Endometrial microvascular endothelial cells (primary cell): ENCODE results near the gene RNF144B. TPM values are rescaled to one million over a fixed set of nuclear protein-coding genes. Genes with fewer than 3 reads are reported as not detected.

ENCODE experiments used
- in situ Hi-C: cut with HindIII; loops from 2 replicates; pipeline ENCODE4 v1.10.0; 2017; ENCODE audit warnings: low sequenced_read_pairs, low pct_unique_long_range_greater_than_20kb; ENCODE audit errors: inconsistent ontology term
- total RNA-seq: library from RNA; depleted of rRNA; stranded (reverse); fragments of >200 nt; gene quantifications from one replicate; pipeline ENCODE4 v1.2.3, GENCODE V29; 2015; ENCODE audit errors: inconsistent ontology term

RNF144B gene
- total RNA-seq, 1 donor from 2014 or later = 269 TPM

- in situ Hi-C loops = no loop called here
Observed at GRCh38 chr6:18467741-18468502, 80.8 kb downstream of the RNF144B start.

- in situ Hi-C loops = no loop called here
Observed at GRCh38 chr6:18468503-18468843, 81.3 kb downstream of the RNF144B start.

- in situ Hi-C loops = no loop called here
Observed at GRCh38 chr6:18469536-18469935, 82.4 kb downstream of the RNF144B start.

DNA sequence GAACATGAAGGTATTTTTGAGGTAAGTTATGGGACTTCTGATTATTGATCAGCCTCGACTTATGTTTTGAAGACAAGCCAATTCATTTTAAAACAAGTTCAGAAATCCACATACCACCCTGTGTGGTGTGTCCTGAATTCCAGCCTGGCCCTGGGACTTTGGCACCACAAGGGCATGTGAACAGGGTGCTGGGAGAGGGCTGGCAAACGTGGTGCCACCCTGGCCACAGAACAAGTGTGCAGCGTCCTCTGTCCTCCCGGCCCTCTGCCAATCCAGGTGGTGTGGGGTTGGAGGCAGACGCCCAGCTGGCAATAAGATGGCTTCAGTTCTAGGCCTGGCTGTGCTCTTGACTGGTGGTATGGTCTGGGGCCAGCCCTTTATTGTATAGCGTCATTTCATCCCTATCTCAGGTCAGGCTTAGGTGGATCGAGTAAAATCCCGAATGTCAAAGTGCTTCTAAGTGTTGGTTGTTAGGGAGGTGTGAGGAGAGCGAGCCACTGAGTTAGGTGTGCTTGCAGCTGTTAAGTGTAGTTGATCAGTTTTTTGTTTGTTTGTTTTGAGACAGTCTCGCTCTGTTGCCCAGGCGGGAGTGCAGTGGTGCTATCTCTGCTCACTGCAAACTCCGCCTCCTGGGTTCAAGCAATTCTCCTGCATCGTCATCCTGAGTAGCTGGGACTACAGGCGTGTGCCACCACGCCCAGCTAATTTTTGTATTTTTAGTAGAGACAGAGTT, 84.2 kb downstream of the RNF144B start:
- in situ Hi-C loops = no loop called here

GRCh38 chr6:18472941-18473340, 85.8 kb downstream of the RNF144B start:
- in situ Hi-C loops = no loop called here

GRCh38 chr6:18473755-18474154, 86.6 kb downstream of the RNF144B start:
- in situ Hi-C loops = no loop called here

DNA sequence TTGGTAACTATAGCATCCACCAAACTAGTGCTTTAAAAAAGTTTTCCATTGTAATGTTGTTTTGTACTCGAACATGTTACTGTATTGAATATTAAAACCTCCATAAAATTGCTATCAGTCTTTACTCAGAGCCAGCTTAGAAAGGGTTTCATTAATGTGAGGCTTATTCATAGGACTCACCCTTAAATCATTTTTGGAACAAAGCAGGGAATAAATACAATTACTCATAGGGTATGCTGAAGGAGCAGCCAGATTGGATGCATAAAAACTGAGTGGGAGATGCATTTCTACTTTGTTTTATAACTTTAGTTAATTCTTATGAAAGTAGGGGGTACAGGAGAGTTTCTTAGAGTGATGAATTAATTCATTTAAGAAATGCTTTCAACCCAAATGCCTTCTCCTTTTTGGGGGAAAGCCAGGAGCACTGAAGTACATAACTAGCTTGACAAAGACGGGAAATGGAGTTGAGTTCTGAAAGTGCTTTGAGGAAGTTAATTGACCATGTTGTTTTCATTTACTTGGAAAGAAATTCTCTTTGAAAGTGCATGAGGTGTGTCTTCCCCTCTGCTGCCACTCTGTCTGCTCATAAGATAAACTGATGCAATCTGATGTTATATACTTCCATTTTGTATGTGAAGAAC, 90.3 kb downstream of the RNF144B start:
- in situ Hi-C loops = no loop called here

DNA sequence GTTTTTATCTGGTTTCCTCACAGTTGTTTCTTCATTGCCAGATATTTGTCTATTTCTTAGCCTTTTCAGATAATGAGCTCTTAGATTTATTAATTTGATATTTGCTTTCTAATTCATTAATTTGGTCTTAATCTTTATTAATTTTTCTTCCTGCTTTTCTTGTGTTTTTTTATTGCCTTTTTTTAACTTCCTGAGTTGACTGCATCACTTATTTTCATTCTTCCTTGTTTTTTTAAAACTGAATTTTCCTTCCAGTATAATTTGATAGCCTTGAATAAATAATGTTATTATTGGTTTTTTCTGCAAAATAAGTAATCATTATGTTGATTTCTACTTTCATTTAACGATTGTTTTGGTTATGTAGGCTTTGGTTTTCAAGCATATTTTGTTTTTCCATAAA, 91.5 kb downstream of the RNF144B start:
- in situ Hi-C loops = no loop called here

DNA sequence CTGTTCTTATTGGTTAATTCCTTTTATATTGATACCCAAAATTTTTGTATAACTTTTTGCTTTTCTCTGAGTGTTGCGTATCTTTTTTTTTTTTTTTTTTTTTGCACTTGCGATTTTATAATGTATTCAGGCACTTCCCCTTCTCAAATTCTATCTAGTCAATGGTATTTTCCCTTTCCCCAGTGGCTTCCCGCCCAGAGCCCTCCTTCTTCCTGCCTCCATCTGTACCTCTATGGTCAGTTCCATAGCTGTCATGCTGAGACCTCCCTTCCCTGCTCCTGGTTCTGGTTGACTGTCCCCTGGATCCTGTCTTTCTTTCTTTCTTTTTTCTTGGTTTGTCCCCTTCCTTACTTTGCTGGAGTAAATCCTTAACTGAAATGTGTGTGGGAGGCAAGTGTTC, 94.7 kb downstream of the RNF144B start:
- in situ Hi-C loops = no loop called here

DNA sequence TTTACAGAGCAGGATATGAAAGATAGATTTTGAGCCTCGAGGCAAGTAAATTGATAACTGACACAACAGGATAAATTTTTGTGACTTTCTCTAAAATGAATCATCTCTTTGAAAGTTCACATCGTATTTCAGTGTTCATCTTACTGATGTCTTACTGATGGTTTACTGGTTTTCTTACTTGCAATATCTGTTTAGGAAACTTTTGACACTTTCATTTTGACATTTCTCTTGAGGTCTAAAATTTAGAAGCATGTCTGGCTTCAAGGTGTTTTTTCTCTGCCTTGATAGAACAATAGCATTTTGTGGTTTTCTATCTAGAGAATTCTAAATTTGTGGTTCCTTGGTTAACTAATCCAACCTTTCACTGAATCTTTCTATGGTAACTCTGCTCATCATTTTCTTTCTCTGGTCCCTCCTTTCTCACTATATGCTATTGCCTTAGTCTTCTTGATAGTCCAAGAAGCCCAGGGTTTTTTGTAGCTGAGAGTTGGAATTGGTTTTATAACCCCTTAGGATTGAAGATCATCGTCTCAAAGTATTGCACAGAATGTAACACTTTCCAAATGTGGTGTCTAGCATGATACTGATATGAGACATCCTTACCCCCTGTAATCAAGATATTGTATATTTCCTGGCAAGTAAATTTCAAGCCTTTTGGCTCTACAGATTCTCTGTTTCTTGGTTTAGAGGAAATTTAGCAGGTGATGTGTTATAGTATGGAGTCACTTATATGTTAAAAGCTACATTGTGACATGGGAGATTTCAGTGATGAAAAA, 98.7 kb downstream of the RNF144B start:
- in situ Hi-C loops = no loop called here

- in situ Hi-C loops = no loop called here
Observed at GRCh38 chr6:18488004-18488403, 100.9 kb downstream of the RNF144B start.

DNA sequence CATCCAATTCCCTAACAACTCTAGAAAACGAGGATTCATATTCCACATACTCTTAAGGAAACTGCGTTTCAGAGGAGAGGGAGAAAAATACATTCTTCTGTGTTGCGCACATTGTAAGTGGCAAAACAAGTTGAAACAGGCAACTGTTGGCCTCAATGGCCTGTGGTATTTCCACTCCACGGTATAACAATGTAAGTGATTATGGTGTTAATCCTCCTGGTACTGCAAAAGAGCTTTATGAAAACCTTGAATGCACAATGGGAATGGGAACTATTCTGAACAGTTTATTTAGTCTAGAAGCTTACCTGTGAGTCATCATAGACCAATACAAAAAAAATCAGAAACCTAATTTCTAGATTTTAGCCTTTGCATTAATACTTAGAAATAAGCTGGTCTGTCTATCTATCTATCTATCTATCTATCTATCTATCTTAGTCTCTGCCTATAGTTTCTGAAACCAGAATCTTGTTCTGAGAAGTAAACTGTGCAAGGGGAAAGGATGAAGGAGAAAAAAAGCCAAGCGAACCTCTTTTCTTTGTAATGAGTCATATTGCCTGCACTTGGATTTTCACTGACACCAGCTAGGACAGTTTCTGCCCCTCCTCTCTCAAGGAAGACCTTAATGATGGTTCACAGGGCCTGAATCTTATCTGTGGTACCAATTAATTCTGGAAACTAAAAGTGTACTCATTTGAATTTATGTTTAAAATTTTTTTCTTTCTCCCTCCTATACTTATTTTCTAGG, 101.5 kb downstream of the RNF144B start:
- in situ Hi-C loops = no loop called here

GRCh38 chr6:18489335-18489734, 102.2 kb downstream of the RNF144B start:
- in situ Hi-C loops = no loop called here

DNA sequence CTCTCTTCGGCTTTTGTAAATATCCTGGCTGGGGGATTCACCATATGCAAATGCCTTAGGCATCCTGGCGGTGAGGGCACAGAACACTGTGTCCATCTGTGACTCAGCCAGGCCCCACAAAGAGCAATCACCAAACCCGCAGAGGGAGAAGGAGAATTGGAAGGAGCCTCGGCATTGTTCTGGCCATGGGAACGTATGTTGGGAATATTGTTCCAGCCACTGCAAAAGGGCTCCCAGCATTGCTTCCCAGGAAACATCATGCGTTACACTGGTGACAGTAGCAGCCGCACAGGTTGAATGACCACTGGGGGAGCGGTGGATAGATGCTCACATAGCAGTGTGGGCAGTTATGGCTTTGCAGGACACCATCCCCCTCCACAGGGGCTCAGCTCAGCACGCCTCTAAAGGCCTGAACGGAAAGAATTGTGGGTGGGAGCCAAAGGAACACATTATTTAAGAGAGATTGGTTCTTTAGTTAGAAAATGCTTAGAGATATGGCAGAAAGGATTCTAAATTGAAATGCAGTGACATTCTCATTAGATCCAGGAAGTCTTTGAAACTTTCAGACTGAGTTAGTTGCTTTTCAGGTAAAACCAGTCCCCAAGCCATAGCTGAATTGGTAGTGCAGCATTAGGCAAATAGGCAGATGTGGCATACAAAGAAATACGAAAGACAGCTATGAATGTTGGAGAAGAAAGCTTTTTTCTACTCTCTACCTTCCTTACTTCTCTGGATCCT, 104.3 kb downstream of the RNF144B start:
- in situ Hi-C loops = no loop called here

GRCh38 chr6:18492972-18493371, 105.8 kb downstream of the RNF144B start:
- in situ Hi-C loops = no loop called here

GRCh38 chr6:18493382-18493891, 106.3 kb downstream of the RNF144B start:
- in situ Hi-C loops = no loop called here

DNA sequence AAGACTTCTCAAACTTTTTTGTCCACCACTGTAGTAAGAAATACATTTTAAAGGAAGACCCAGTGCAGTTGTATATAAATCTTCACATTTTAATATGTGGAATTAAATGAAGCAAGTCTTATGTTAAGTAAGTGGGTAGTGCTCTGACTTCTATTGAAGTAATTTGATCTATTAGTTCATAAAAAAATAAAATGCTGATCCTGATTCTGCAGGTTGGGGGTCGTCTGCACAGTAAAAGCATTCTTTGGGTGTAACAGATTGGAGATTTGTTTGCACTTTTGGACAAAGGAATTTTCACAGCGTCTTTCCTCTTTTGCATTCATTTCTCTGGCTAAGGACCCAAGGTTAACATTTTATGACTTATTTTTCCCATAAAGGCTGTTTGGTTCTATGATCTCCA, 106.8 kb downstream of the RNF144B start:
- in situ Hi-C loops = no loop called here

GRCh38 chr6:18495236-18495635, 108.1 kb downstream of the RNF144B start:
- in situ Hi-C loops = no loop called here
